Stimulated activated CD8-positive, alpha-beta memory T cell treated with anti-CD3 and anti-CD28 coated beads, Interleukin-12 subunit alpha, Interleukin-12 subunit beta, amount 100 ng/mL, for 24 hours (primary cell): ENCODE measurements around the gene CD86.
"Not testable (repeated sequence)": the region's sequence is repeated elsewhere in the genome, so short reads cannot be mapped to it uniquely, and the experiment has no call there.

Experiments used
- DNase-seq: peaks from one replicate; pipeline ENCODE4 v3.0.0-alpha.2; 2020; ENCODE audit errors: extremely low read depth

The CD86 gene

GRCh38 chr3:122055215-122055614 lies at the start of gene CD86:
CD86 (plus strand) TSS chr3:122055362; CDS start chr3:122055490, 128 bp downstream.
- no peak for DNase-seq

GRCh38 chr3:122006267-122006666 lies 48.9 kb upstream of the CD86 start:
- DNase-seq: no peak

GRCh38 chr3:122008166-122008565 lies 47.0 kb upstream of the CD86 start:
- no peak for DNase-seq

- no peak for DNase-seq
Observed at GRCh38 chr3:122010506-122010905, 44.7 kb upstream of the CD86 start.

GRCh38 chr3:122011396-122011795 lies 43.8 kb upstream of the CD86 start:
- DNase-seq: no peak

- no peak for DNase-seq
Observed at GRCh38 chr3:122012821-122013220, 42.3 kb upstream of the CD86 start.

- DNase-seq: no peak
Observed at GRCh38 chr3:122013448-122013925, 41.7 kb upstream of the CD86 start.

GRCh38 chr3:122014741-122015140 lies 40.4 kb upstream of the CD86 start:
- no peak for DNase-seq

GRCh38 chr3:122019493-122019892 lies 35.7 kb upstream of the CD86 start:
- no peak for DNase-seq

GRCh38 chr3:122021037-122021436 lies 34.1 kb upstream of the CD86 start:
- no peak for DNase-seq

GRCh38 chr3:122021811-122022401 lies 33.3 kb upstream of the CD86 start, which contains the start of gene ILDR1:
ILDR1 (minus strand) TSS chr3:122022247; CDS start chr3:122022077, 170 bp downstream.
- DNase-seq: no peak

GRCh38 chr3:122023335-122023910 lies 31.7 kb upstream of the CD86 start:
- no peak for DNase-seq

GRCh38 chr3:122024800-122025199 lies 30.4 kb upstream of the CD86 start:
- DNase-seq: no peak

GRCh38 chr3:122025296-122025695 lies 29.9 kb upstream of the CD86 start:
- no peak for DNase-seq

- no peak for DNase-seq
Observed at GRCh38 chr3:122030381-122031122, 24.6 kb upstream of the CD86 start.

GRCh38 chr3:122031123-122031468 lies 24.1 kb upstream of the CD86 start:
- no peak for DNase-seq

GRCh38 chr3:122032531-122032930 lies 22.6 kb upstream of the CD86 start:
- DNase-seq: no peak

GRCh38 chr3:122033023-122033422 lies 22.1 kb upstream of the CD86 start:
- DNase-seq: no peak

GRCh38 chr3:122047296-122047695 lies 7.9 kb upstream of the CD86 start:
- DNase-seq: not testable (repeated sequence)

- not testable (repeated sequence) for DNase-seq
Observed at GRCh38 chr3:122047773-122048172, 7.4 kb upstream of the CD86 start.

GRCh38 chr3:122052968-122053367 lies 2.2 kb upstream of the CD86 start:
- no peak for DNase-seq

- no peak for DNase-seq
Observed at GRCh38 chr3:122057671-122058070, 2.5 kb downstream of the CD86 start.

GRCh38 chr3:122058294-122058693 lies 3.1 kb downstream of the CD86 start:
- DNase-seq: no peak
